Hematopoietic multipotent progenitor cell treated with erythropoietin and hydrocortisone succinate and interleukin-3 and kit ligand, for 6 days (in vitro differentiated cells): ENCODE data around the gene LRRC26.
A peak's percentile ranks its signal among the peaks of the same experiment; 100 is the strongest.

ENCODE experiments used
- DNase-seq: peaks from one replicate; pipeline ENCODE4 v3.0.0-alpha.2; 2015

Gene LRRC26

GRCh38 chr9:137198902-137199283 lies 29.0 kb upstream of the LRRC26 start:
- DNase-seq, result no peak

DNA sequence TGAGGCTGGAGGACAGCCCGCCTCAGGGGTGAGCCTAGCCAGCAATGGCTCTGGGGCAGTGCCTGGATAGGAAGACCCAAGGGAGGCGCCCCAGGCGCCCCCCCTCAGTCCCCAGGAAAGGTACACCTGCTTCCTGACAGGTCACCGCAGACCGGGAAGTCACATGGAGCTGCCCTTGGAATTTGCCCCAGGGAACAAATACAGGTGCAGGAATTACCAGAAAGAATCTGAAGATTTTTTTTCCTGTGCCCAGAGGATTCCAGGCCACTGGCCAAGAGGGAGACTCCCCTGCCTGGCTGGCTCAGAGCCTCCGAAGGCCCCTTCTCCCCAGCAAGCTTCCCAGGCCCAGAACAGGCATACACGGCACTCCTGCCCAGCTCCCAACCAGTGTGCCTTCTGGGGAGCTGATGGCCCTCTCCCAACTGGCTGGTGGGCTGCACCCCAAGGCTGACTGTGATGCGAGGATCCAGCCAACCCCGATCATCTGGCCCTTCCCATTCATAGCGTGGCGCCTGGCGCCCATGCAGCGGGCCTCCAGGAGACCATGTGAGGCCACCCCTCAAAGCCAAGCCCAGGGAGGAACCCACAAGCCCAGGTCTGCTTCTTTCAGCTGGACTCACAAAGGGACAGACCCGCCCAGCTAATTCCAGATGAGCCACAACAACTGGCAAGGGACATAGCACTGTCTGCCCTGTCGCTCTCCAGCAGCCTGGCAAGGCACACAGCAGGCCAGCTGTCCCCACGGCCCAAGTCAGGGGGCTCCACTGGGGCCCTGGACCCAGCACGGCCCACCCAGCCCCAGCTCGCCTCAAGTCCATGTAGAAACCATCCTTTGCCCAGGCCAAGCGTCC lies 28.4 kb upstream of the LRRC26 start:
- no peak for DNase-seq

GRCh38 chr9:137195525-137196220 lies 25.8 kb upstream of the LRRC26 start:
- no peak for DNase-seq

DNA sequence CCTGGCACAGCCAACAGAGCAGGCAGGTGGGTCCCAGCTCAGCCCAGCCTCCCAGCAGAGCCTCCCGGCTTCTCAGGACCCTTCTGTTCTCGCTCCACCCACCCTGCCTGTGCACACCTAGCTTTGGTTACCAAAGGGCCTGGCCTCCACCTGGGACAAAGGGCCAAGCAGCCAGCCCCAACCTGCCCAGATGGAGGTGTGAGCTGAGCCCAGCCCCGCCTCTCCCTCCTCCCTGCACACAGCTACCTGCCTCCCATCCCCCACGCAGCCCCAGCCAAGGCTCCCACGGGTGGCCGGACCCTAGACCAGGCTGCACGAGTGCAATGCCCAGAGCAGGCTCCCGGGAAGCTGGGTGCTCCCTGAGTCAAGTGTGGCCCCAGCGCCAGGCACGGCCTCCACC lies 25.1 kb upstream of the LRRC26 start:
- no peak for DNase-seq

DNA sequence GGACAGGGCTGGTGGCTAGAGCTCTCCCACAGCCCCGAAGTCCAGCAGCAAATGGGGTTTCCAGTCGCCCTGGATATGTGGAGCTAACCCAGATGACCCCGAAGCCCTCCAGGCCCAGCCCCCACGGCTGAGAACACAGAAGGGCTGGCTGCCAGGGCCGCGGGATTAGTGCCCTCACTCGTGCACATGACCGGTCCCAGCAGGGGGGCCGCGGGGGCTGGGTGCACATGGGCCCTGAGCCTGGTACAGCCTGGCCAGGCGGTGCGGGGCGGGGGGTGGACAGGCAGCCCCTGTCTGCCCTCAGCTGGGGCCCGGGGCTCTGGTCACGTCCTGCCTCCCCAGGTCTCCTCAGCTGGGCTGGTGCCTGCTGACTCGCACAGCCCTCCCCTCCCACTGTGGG lies 24.5 kb upstream of the LRRC26 start:
- DNase-seq, result no peak

GRCh38 chr9:137193771-137194170 lies 23.9 kb upstream of the LRRC26 start:
- DNase-seq, result no peak

GRCh38 chr9:137192859-137193258 lies 23.0 kb upstream of the LRRC26 start:
- no peak for DNase-seq

- no peak for DNase-seq
These were observed 22.6 kb upstream of the LRRC26 start for GRCh38 chr9:137192448-137192780.

- no peak for DNase-seq
These were observed 22.0 kb upstream of the LRRC26 start for GRCh38 chr9:137191691-137192447.

GRCh38 chr9:137191245-137191644 lies 21.4 kb upstream of the LRRC26 start:
- no peak for DNase-seq

- no peak for DNase-seq
These were observed 20.5 kb upstream of the LRRC26 start for GRCh38 chr9:137190315-137190856.

DNA sequence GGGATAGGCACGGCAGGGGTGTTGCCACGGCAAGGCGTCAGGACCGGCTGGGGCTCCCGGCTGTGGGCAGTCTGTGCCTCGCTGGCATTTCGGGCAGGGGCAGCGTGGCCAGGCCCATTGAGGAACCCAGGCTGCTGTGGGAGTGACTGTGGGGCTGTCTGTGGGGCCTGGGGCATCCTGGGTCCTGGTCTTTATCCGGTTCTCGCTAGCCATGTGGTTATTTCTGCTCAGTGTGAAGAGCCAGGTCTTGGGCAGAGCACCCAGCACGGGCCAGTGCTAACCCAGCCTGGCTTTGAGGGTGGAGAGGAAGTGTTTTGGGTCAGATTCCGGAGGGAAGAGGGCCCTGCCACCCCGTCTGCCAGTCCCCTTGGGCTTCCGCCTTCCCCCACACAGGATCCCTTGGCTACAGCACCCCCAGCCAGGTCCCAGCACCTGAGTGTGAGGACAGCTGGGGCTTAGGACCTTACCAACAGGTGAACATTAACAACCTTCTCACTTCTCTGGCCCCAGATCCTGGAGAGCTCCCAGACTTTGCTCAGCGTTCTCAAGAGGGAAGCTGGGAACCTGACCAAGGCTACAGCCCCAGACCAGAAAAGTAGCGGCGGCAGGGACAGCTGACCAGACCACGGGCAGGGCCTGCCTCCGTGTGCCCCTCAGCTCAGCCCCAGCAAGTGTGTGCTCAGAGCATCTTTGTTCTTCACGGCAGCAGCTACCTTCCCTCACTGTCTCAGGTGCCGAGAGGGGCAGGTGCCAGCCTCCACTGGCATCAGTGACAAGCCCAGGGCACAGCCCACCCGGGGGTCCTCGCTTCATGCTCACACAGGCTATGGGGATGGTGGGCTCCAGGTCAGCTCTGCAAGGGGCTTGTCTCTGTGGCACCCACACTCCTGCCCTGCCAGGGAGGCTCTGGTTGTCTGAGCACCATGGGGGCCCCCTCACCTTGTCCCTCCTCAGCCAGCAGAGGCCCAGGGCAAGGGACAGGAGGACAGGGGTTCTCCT lies 19.7 kb upstream of the LRRC26 start:
- DNase-seq, result no peak

- peak; percentile 95 for DNase-seq
These were observed 18.8 kb upstream of the LRRC26 start, which contains the start of the genes ANAPC2 and SSNA1 for GRCh38 chr9:137188490-137189296. ANAPC2 (minus strand) TSS chr9:137188560; CDS start chr9:137188532, 28 bp downstream. SSNA1 (plus strand) TSS chr9:137188676; CDS start chr9:137188727, 51 bp downstream.

DNA sequence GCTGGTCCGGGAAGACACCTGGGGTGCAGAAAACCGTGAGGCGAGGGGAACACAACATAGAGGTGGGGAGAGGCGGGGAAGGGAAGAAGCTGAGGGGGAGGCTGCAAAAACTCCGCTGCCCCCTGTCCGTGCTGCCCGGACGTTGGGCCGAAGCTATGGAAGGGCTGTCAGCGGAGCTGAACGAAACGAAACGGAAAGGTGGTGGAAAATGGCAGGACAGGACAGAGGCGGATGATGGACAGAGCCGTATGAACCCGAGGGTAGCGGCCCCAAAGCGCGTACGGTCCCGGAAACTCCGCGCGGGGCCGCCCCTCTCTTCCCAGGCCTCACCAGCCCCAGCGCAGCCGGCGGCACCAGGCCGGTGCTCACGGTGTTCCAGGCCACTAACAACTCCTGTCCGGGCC lies 18.2 kb upstream of the LRRC26 start:
- no peak for DNase-seq

DNA sequence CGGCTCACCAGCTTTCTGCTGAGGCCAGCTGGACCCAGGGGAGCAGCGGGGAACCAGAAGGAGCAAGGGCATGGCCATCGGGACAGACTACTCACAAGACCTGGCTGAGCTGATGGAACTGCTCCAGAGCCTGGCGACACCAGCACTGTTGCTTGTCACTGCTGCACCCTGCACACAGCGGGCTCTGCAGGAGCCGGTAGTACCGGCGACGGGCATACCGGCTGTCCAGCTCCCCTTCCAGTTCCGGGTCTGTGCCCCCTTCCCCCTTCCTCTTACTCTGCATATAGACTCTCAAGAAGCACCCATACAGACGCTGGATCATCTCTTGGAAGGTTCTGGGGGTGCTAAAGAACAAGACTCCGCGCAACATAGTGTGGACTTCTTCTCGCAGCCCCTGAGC lies 17.5 kb upstream of the LRRC26 start:
- no peak for DNase-seq

DNA sequence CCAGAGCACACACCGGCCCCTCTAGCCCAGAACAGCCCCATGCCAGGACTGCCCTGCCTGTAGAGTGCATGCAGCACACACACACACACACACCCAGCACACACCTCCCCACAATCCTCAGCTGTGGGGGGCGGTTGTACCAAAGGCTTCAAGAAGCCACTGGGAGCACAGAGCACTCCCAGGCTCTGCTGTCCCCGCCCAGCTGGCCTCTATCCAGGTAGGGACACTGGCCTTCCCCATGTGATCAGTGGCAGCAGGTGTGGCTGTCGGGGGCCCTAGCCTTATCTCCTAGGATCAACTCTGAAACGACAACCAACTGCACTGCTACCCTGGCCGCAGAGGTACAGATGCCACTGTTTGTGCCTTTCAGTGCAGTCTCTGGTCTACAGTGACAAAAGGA lies 16.5 kb upstream of the LRRC26 start:
- peak; percentile 42 for DNase-seq

DNA sequence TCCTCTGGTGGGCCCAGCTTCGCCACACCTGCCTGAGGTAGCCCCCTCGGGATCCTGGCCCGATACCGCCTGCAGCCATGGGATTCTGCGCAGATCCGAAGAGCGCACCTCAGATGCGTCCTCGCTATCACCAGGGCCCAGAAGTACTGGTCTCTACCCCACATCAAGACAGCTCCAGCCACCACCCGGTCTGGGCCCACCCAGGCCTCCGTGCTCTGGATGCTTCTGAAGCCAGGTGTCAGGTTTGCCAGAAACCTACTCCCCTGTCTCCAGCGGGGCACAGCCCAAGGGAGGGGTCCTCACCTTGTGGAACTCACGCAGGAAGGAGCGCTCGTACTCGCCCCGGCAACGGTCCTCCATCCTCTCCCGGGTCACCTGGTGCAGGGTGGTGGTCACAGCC lies 16.1 kb upstream of the LRRC26 start:
- no peak for DNase-seq

GRCh38 chr9:137184881-137185660 lies 15.2 kb upstream of the LRRC26 start:
- no peak for DNase-seq

DNA sequence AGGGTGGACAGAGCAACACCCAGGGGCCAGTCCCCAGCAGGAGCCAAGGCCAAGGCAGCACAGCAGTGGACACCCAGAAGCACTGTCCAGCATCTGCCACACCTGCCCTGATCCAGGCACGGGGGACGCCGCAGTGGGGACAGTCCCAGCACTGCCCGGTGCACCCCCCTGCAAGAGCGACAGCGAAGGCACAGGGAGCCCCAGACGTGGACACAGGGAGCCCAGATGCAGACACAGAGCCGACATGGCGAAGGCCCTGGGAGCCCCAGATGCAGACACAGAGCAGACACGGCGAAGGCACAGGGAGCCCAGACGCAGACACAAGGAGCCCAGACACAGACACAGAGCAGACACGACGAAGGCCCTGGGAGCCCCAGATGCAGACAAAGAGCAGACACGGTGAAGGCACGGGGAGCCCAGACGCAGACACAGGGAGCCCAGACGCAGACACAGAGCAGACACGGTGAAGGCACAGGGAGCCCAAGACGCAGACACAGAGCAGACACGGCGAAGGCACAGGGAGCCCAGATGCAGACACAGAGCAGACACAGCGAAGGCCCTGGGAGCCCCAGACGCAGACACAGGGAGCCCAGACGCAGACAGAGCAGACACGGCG lies 14.2 kb upstream of the LRRC26 start:
- no peak for DNase-seq

DNA sequence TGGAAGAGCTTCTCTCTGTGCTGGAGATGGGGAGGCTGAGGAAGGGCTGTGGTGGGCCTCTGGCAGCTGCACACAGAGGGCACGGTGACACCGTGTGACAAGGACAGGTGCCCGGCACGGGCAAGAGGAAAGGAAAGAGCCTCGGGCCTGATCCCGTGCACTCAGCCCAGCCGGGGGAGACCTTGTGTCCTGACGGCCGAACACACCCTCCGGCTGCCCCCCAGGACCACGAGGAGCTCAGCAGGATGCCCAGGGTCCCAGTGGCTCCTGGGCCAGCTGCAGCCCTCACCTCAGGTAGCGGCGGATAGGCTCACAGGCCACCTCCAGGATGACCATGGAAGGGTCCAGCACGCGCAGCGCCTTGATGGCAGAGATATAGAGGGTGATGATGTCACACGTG lies 13.0 kb upstream of the LRRC26 start:
- no peak for DNase-seq
